Mesodermal cell (in vitro differentiated cells): ENCODE data around the gene MSI2.

Source experiments
- H3K27ac ChIP-seq: 2 replicates; pipeline ENCODE4 v1.7.0; 2013; ENCODE audit warnings: mild to moderate bottlenecking, low read depth, low read length, moderate library complexity; ENCODE audit not compliant: severe bottlenecking
- H3K36me3 ChIP-seq: 2 replicates; pipeline ENCODE4 v1.7.1; 2013; ENCODE audit warnings: mild to moderate bottlenecking, low read length, moderate library complexity; ENCODE audit not compliant: control insufficient read depth, insufficient read depth
- H3K4me1 ChIP-seq: one replicate; pipeline ENCODE4 v1.7.1; 2013; ENCODE audit warnings: mild to moderate bottlenecking, low read length; ENCODE audit not compliant: insufficient read depth, control insufficient read depth, poor library complexity, severe bottlenecking
- H3K4me3 ChIP-seq: 2 replicates; pipeline ENCODE4 v1.7.0; 2013; ENCODE audit warnings: low read length, control low read depth, mild to moderate bottlenecking; ENCODE audit not compliant: insufficient read depth, poor library complexity, severe bottlenecking; ENCODE audit errors: extremely low read depth
- H3K9me3 ChIP-seq: 2 replicates; pipeline ENCODE4 v1.7.1; 2013; ENCODE audit warnings: mild to moderate bottlenecking, low read length, moderate library complexity; ENCODE audit not compliant: control insufficient read depth
- WGBS, 2 experiments: methylation state at CpG; one replicate each; pipeline ENCODE4 v1.1.5; 2013; ENCODE audit warnings: missing lambda C conversion rate in 2 of 2; ENCODE audit not compliant: insufficient coverage in 2 of 2; 5-methylcytosine and 5-hydroxymethylcytosine counted together

MSI2 gene

GRCh38 chr17:57589151-57590034, 333.1 kb downstream of the MSI2 start:
- H3K36me3 ChIP-seq: peaks cover 40% of the 10 kb centered on the region
- H3K9me3 ChIP-seq: no peaks in the 10 kb centered on the region
- 94 to 97% methylated on average over 12 to 13 of the region's 15 CpGs for WGBS, 2 experiments

GRCh38 chr17:57593739-57594462, 337.6 kb downstream of the MSI2 start:
- no peak overlapping the region for H3K27ac ChIP-seq
- peaks cover 16% of the 10 kb centered on the region for H3K4me1 ChIP-seq
- no peak overlapping the region for H3K4me3 ChIP-seq
- 93 to 98% methylated on average over 6 to 13 of the region's 14 CpGs for WGBS, 2 experiments
- H3K9me3 ChIP-seq: no peaks in the 10 kb centered on the region
- peaks cover 50% of the 10 kb centered on the region for H3K36me3 ChIP-seq

More at GRCh38 chr17:57589151-57590034, 333.1 kb downstream of the MSI2 start:
- no peak overlapping the region for H3K27ac ChIP-seq
- H3K4me1 ChIP-seq: peaks cover 8% of the 10 kb centered on the region
- H3K4me3 ChIP-seq: no peak overlapping the region

GRCh38 chr17:57594767-57595166, 338.4 kb downstream of the MSI2 start:
- H3K27ac ChIP-seq: no peak overlapping the region
- 94 to 98% methylated on average over 5 of the region's 5 CpGs for WGBS, 2 experiments
- H3K4me1 ChIP-seq: peaks cover 20% of the 10 kb centered on the region

GRCh38 chr17:57595426-57595825, 339.1 kb downstream of the MSI2 start:
- H3K27ac ChIP-seq: no peak overlapping the region
- no peaks in the 10 kb centered on the region for H3K9me3 ChIP-seq
- no peak overlapping the region for H3K4me3 ChIP-seq
- H3K36me3 ChIP-seq: peaks cover 40% of the 10 kb centered on the region
- peaks cover 21% of the 10 kb centered on the region for H3K4me1 ChIP-seq
- WGBS, 2 experiments: 100% methylated on average over 2 to 3 of the region's 4 CpGs

More at GRCh38 chr17:57594767-57595166, 338.4 kb downstream of the MSI2 start:
- Histone ChIP-seq H3K36me3 (peaks cover 43% of the 10 kb centered on the region), H3K4me3 (no peak overlapping the region), H3K9me3 (no peaks in the 10 kb centered on the region)

GRCh38 chr17:57595947-57596695, 339.8 kb downstream of the MSI2 start:
- WGBS, 2 experiments: 76 to 78% methylated on average over 23 to 26 of the region's 27 CpGs
- H3K27ac ChIP-seq: peak overlapping the region; percentile 46
- peaks cover 42% of the 10 kb centered on the region for H3K36me3 ChIP-seq
- no peak overlapping the region for H3K4me3 ChIP-seq
- peaks cover 24% of the 10 kb centered on the region for H3K4me1 ChIP-seq
- no peaks in the 10 kb centered on the region for H3K9me3 ChIP-seq

GRCh38 chr17:57597101-57597500, 340.8 kb downstream of the MSI2 start:
- Histone ChIP-seq H3K27ac (no peak overlapping the region), H3K36me3 (peaks cover 46% of the 10 kb centered on the region), H3K4me3 (no peak overlapping the region), H3K9me3 (no peaks in the 10 kb centered on the region), H3K4me1 (peaks cover 32% of the 10 kb centered on the region)
- 64 to 91% methylated on average over 1 to 3 of the region's 5 CpGs for WGBS, 2 experiments

- H3K4me1 ChIP-seq: peaks cover 32% of the 10 kb centered on the region
- no peak overlapping the region for H3K4me3 ChIP-seq
- peak overlapping the region; percentile 57 for H3K27ac ChIP-seq
- no peaks in the 10 kb centered on the region for H3K9me3 ChIP-seq
- H3K36me3 ChIP-seq: peaks cover 48% of the 10 kb centered on the region
- WGBS, 2 experiments: 64 to 78% methylated on average over 4 of the region's 8 CpGs
These were observed 341.5 kb downstream of the MSI2 start for GRCh38 chr17:57597531-57598453.

- WGBS, 2 experiments: 91 to 100% methylated on average over 3 of the region's 8 CpGs
- H3K9me3 ChIP-seq: no peaks in the 10 kb centered on the region
- no peak overlapping the region for H3K27ac ChIP-seq
- peaks cover 44% of the 10 kb centered on the region for H3K36me3 ChIP-seq
- no peak overlapping the region for H3K4me3 ChIP-seq
- peaks cover 32% of the 10 kb centered on the region for H3K4me1 ChIP-seq
These were observed 343.1 kb downstream of the MSI2 start for GRCh38 chr17:57599271-57600045.

GRCh38 chr17:57600074-57600473, 343.8 kb downstream of the MSI2 start:
- peaks cover 39% of the 10 kb centered on the region for H3K36me3 ChIP-seq
- peaks cover 37% of the 10 kb centered on the region for H3K4me1 ChIP-seq
- H3K27ac ChIP-seq: no peak overlapping the region
- no CpG with 5 or more reads among the region's 1 CpG for WGBS, 2 experiments
- no peak overlapping the region for H3K4me3 ChIP-seq
- H3K9me3 ChIP-seq: no peaks in the 10 kb centered on the region
